AG04449 (cell line): ENCODE data around the gene B3GAT3.

Experiments
- CTCF ChIA-PET: fragments of 350-600 bp; formaldehyde crosslinking; extraction: SDS; loops from one replicate; lab custom pipeline; 2021; ENCODE audit warnings: antibody characterized with exemption; lab: Yijun Ruan, JAX
- POLR2A ChIA-PET: fragments of 400-600, 350-600 bp; formaldehyde crosslinking; extraction: SDS; loops from one replicate; lab custom pipeline; 2020; ENCODE audit warnings: antibody characterized with exemption, inconsistent platforms; lab: Yijun Ruan, JAX
- DNase-seq: peaks from one replicate; pipeline ENCODE4 v3.0.0-alpha.2; 2010; ENCODE audit warnings: low read depth, low spot score
- H3K4me3 ChIP-seq: 2 replicates; pipeline ENCODE4 v1.5.1; 2011; ENCODE audit warnings: low read depth, mild to moderate bottlenecking, control low read depth, low read length
- CTCF ChIP-seq: IDR thresholded peaks from one replicate; pipeline ENCODE4 v1.5.1; 2011; ENCODE audit warnings: mild to moderate bottlenecking, moderate library complexity, low read length, control low read depth, inconsistent platforms; ENCODE audit not compliant: insufficient read depth; ENCODE audit errors: missing control alignments

The B3GAT3 gene

GRCh38 chr11:62580959-62581715, 40.6 kb downstream of the B3GAT3 start:
- ChIA-PET CTCF (interaction anchor here (1.3 to 2.4 kb wide), 3 partner anchors 10 to 157 kb away, joined by 4 to 8 read pairs (median 5); partner anchors contain the start of gene TUT1), POLR2A (interaction anchor here (1.1 to 3.0 kb wide), 2 partner anchors 11 to 21 kb away, joined by 3 to 16 read pairs; partner anchors contain the start of genes MTA2 and TUT1)
- no peak overlapping the region for H3K4me3 ChIP-seq
- no peak for TF ChIP-seq CTCF
- DNase-seq: no peak

- CTCF ChIA-PET: interaction anchor here (1.0 to 1.2 kb wide), 2 partner anchors 14 to 35 kb away, joined by 3 to 4 read pairs; no protein-coding TSS in a partner anchor
- H3K4me3 ChIP-seq: no peak overlapping the region
- POLR2A ChIA-PET: interaction anchor here (3.0 kb wide), 1 partner anchor 13 kb away, joined by 16 read pairs; the partner anchor contains the start of gene TUT1
- TF ChIP-seq CTCF: no peak
- no peak for DNase-seq
Measured at GRCh38 chr11:62579252-62579651, 42.5 kb downstream of the B3GAT3 start.

- no peak overlapping the region for H3K4me3 ChIP-seq
- ChIA-PET CTCF (interaction anchor here (0.8 to 1.2 kb wide), 3 partner anchors 14 to 35 kb away, joined by 3 to 4 read pairs (median 4); no protein-coding TSS in a partner anchor), POLR2A (interaction anchor here (0.7 to 3.0 kb wide), 2 partner anchors 13 to 178 kb away, joined by 3 to 16 read pairs; partner anchors contain the start of gene TUT1)
- no peak for DNase-seq
- no peak for TF ChIP-seq CTCF
Measured at GRCh38 chr11:62578541-62578940, 43.2 kb downstream of the B3GAT3 start.

GRCh38 chr11:62577046-62577714, 44.6 kb downstream of the B3GAT3 start:
- no peak for DNase-seq
- ChIA-PET CTCF (interaction anchor here (1.0 to 1.6 kb wide), 3 partner anchors 16 to 183 kb away, joined by 3 to 8 read pairs (median 7); no protein-coding TSS in a partner anchor), POLR2A (interaction anchor here (1.0 kb wide), 1 partner anchor 14 kb away, joined by 7 read pairs; the partner anchor contains the start of gene TUT1)
- no peak for TF ChIP-seq CTCF
- no peak overlapping the region for H3K4me3 ChIP-seq

- ChIA-PET POLR2A (interaction anchor here (2.3 kb wide), 1 partner anchor 90 kb away, joined by 16 read pairs; the partner anchor contains the start of genes C11orf98 and CSKMT), CTCF (interaction anchor here (1.3 to 1.5 kb wide), 2 partner anchors 9 to 33 kb away, joined by 5 to 6 read pairs; no protein-coding TSS in a partner anchor)
- DNase-seq: no peak
- H3K4me3 ChIP-seq: peak overlapping the region; percentile 81
- no peak for TF ChIP-seq CTCF
Measured at GRCh38 chr11:62575837-62576236, 45.9 kb downstream of the B3GAT3 start.
